Liver (tissue), 3 donors: ENCODE data around the gene CASTOR2.

Source experiments
- EGR1 ChIP-seq, 2 donors: IDR thresholded peaks; 2 replicates each; pipeline ENCODE4 v1.6.1; 2016 to 2018; ENCODE audit warnings: antibody characterized with exemption in 2 of 2, low read depth in 2 of 2
- GABPA ChIP-seq, 2 donors: IDR thresholded peaks in 1 of 2; conservative IDR thresholded peaks in 1 of 2; 2 replicates each; pipeline ENCODE4 v1.6.1; 2016; ENCODE audit warnings: antibody characterized with exemption in 2 of 2, mild to moderate bottlenecking in 1 of 2, moderate library complexity in 1 of 2
- HNF4A ChIP-seq, 2 donors: conservative IDR thresholded peaks; 2 replicates each; pipeline ENCODE4 v1.6.1; 2016; ENCODE audit warnings: antibody characterized with exemption in 2 of 2, mild to moderate bottlenecking in 2 of 2
- JUND ChIP-seq, 2 donors: IDR thresholded peaks; 2 replicates each; pipeline ENCODE4 v1.6.1; 2016; ENCODE audit warnings: antibody characterized with exemption in 2 of 2
- MAX ChIP-seq: IDR thresholded peaks from 2 replicates; pipeline ENCODE4 v1.6.1; 2016; ENCODE audit warnings: antibody characterized with exemption
- RAD21 ChIP-seq, 2 donors: IDR thresholded peaks; 2 replicates each; pipeline ENCODE4 v1.6.1; 2016; ENCODE audit warnings: antibody characterized with exemption in 2 of 2, mild to moderate bottlenecking in 2 of 2
- RXRA ChIP-seq, 2 donors: IDR thresholded peaks; 2 replicates each; pipeline ENCODE4 v1.6.1; 2017 to 2018; ENCODE audit warnings: antibody characterized with exemption in 2 of 2, mild to moderate bottlenecking in 1 of 2
- SP1 ChIP-seq: IDR thresholded peaks from 2 replicates; pipeline ENCODE4 v1.6.1; 2018; ENCODE audit warnings: antibody characterized with exemption, mild to moderate bottlenecking
- TAF1 ChIP-seq: conservative IDR thresholded peaks from 2 replicates; pipeline ENCODE4 v1.6.1; 2016; ENCODE audit warnings: antibody characterized with exemption, mild to moderate bottlenecking
- YY1 ChIP-seq: IDR thresholded peaks from 2 replicates; pipeline ENCODE4 v1.6.1; 2016; ENCODE audit warnings: antibody characterized with exemption, mild to moderate bottlenecking
- TF ChIP-seq, protein P1 (sequence below): fragments of 150-350 bp; IDR thresholded peaks from 2 replicates; pipeline ENCODE4 v1.5.1; 2017; ENCODE audit warnings: improper control_type of control experiment, low read depth, low read length; ENCODE audit not compliant: missing input control
- TF ChIP-seq, protein P2 (sequence below): IDR thresholded peaks from 2 replicates; pipeline ENCODE4 v1.6.1; 2016; ENCODE audit warnings: antibody characterized with exemption
- TF ChIP-seq, protein P3 (sequence below): IDR thresholded peaks from 2 replicates; pipeline ENCODE4 v1.6.1; 2016; ENCODE audit warnings: antibody characterized with exemption, mild to moderate bottlenecking
- TF ChIP-seq, protein P4 (sequence below): IDR thresholded peaks from 2 replicates; pipeline ENCODE4 v1.6.1; 2016; ENCODE audit warnings: antibody characterized with exemption
- donor health status: healthy.
- donor health status: healthy.

- no peak for TF ChIP-seq YY1
- TF ChIP-seq, protein P1, sequence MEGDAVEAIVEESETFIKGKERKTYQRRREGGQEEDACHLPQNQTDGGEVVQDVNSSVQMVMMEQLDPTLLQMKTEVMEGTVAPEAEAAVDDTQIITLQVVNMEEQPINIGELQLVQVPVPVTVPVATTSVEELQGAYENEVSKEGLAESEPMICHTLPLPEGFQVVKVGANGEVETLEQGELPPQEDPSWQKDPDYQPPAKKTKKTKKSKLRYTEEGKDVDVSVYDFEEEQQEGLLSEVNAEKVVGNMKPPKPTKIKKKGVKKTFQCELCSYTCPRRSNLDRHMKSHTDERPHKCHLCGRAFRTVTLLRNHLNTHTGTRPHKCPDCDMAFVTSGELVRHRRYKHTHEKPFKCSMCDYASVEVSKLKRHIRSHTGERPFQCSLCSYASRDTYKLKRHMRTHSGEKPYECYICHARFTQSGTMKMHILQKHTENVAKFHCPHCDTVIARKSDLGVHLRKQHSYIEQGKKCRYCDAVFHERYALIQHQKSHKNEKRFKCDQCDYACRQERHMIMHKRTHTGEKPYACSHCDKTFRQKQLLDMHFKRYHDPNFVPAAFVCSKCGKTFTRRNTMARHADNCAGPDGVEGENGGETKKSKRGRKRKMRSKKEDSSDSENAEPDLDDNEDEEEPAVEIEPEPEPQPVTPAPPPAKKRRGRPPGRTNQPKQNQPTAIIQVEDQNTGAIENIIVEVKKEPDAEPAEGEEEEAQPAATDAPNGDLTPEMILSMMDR = no peak
- TF ChIP-seq, protein P2, sequence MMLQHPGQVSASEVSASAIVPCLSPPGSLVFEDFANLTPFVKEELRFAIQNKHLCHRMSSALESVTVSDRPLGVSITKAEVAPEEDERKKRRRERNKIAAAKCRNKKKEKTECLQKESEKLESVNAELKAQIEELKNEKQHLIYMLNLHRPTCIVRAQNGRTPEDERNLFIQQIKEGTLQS = no peak
- no peak for TF ChIP-seq MAX
- TF ChIP-seq JUND (IDR thresholded peaks at IDR 0.05) = no peak
- TF ChIP-seq RAD21 (IDR thresholded peaks at IDR 0.05) = no peak
- TF ChIP-seq EGR1 (IDR thresholded peaks at IDR 0.05; ENCODE audit: low read depth in 2 of 2) = no peak
- TF ChIP-seq, protein P3, sequence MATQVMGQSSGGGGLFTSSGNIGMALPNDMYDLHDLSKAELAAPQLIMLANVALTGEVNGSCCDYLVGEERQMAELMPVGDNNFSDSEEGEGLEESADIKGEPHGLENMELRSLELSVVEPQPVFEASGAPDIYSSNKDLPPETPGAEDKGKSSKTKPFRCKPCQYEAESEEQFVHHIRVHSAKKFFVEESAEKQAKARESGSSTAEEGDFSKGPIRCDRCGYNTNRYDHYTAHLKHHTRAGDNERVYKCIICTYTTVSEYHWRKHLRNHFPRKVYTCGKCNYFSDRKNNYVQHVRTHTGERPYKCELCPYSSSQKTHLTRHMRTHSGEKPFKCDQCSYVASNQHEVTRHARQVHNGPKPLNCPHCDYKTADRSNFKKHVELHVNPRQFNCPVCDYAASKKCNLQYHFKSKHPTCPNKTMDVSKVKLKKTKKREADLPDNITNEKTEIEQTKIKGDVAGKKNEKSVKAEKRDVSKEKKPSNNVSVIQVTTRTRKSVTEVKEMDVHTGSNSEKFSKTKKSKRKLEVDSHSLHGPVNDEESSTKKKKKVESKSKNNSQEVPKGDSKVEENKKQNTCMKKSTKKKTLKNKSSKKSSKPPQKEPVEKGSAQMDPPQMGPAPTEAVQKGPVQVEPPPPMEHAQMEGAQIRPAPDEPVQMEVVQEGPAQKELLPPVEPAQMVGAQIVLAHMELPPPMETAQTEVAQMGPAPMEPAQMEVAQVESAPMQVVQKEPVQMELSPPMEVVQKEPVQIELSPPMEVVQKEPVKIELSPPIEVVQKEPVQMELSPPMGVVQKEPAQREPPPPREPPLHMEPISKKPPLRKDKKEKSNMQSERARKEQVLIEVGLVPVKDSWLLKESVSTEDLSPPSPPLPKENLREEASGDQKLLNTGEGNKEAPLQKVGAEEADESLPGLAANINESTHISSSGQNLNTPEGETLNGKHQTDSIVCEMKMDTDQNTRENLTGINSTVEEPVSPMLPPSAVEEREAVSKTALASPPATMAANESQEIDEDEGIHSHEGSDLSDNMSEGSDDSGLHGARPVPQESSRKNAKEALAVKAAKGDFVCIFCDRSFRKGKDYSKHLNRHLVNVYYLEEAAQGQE = no peak
- no peak for TF ChIP-seq TAF1
- no peak for TF ChIP-seq SP1
- TF ChIP-seq GABPA (IDR thresholded peaks at IDR 0.05 in 1 of 2, conservative IDR thresholded peaks at IDR 0.05 in 1 of 2) = no peak
- no peak for TF ChIP-seq HNF4A (conservative IDR thresholded peaks at IDR 0.05)
- TF ChIP-seq, protein P4, sequence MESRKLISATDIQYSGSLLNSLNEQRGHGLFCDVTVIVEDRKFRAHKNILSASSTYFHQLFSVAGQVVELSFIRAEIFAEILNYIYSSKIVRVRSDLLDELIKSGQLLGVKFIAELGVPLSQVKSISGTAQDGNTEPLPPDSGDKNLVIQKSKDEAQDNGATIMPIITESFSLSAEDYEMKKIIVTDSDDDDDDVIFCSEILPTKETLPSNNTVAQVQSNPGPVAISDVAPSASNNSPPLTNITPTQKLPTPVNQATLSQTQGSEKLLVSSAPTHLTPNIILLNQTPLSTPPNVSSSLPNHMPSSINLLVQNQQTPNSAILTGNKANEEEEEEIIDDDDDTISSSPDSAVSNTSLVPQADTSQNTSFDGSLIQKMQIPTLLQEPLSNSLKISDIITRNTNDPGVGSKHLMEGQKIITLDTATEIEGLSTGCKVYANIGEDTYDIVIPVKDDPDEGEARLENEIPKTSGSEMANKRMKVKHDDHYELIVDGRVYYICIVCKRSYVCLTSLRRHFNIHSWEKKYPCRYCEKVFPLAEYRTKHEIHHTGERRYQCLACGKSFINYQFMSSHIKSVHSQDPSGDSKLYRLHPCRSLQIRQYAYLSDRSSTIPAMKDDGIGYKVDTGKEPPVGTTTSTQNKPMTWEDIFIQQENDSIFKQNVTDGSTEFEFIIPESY = no peak
- no peak for TF ChIP-seq RXRA (IDR thresholded peaks at IDR 0.05)
Observed at GRCh38 chr7:75028299-75028698, 63.8 kb downstream of the CASTOR2 start.
